Measurements from ENCODE around the gene LGR6.

- no peak for TF ChIP-seq POLR2AphosphoS5 (IDR thresholded peaks at IDR 0.05; ENCODE audit: low read depth, low read length)
- no peak for TF ChIP-seq TAF1 (IDR thresholded peaks at IDR 0.05; ENCODE audit: borderline replicate concordance, insufficient read depth, low read length)
Observed at GRCh38 chr1:202275061-202275770, 81.6 kb downstream of the LGR6 start.

Data from PFSK-1 (cell line).